Mesenchymal stem cell (in vitro differentiated cells and primary cell): ENCODE results near the gene ATF3.
A peak's percentile ranks its signal among the peaks of the same experiment; 100 is the strongest.

Experiments
- DNase-seq: peaks from one replicate; pipeline ENCODE4 v3.0.0-alpha.2; 2013
- H2AFZ ChIP-seq: one replicate; pipeline ENCODE4 v1.6.1; 2013; ENCODE audit warnings: low read depth, mild to moderate bottlenecking, control low read depth, inconsistent platforms, low read length, moderate library complexity
- H2AK5ac ChIP-seq: 2 replicates; pipeline ENCODE4 v1.6.1; 2013; ENCODE audit warnings: low read length, moderate library complexity, mild to moderate bottlenecking, inconsistent platforms; ENCODE audit not compliant: severe bottlenecking
- H2BK120ac ChIP-seq: one replicate; pipeline ENCODE4 v1.6.1; 2013; ENCODE audit warnings: low read depth, mild to moderate bottlenecking, inconsistent platforms, low read length, moderate library complexity
- H2BK12ac ChIP-seq, 2 experiments: one replicate each; pipeline ENCODE4 v1.6.1; 2013; ENCODE audit warnings: inconsistent platforms in 2 of 2, low read length in 2 of 2, mild to moderate bottlenecking in 2 of 2, moderate library complexity in 2 of 2, control low read depth in 1 of 2
- H2BK15ac ChIP-seq: one replicate; pipeline ENCODE4 v1.6.1; 2013; ENCODE audit warnings: mild to moderate bottlenecking, low read depth, inconsistent platforms; ENCODE audit not compliant: poor library complexity, severe bottlenecking
- H2BK5ac ChIP-seq: 2 replicates; pipeline ENCODE4 v1.6.1; 2013; ENCODE audit warnings: low read depth, mild to moderate bottlenecking, low read length, control low read depth, inconsistent platforms; ENCODE audit not compliant: poor library complexity, severe bottlenecking
- H3K14ac ChIP-seq, 2 experiments: one replicate each; pipeline ENCODE4 v1.6.1; 2013; ENCODE audit warnings: inconsistent platforms in 2 of 2, low read length in 2 of 2, control low read depth in 1 of 2, mild to moderate bottlenecking in 1 of 2, moderate library complexity in 1 of 2
- H3K18ac ChIP-seq, 2 experiments: one replicate each; pipeline ENCODE4 v1.6.1; 2013; ENCODE audit warnings: inconsistent platforms in 2 of 2, low read length in 2 of 2, control low read depth in 1 of 2, low read depth in 1 of 2, mild to moderate bottlenecking in 1 of 2
- H3K23ac ChIP-seq, 2 experiments: one replicate each; pipeline ENCODE4 v1.6.1; 2013; ENCODE audit warnings: inconsistent platforms in 2 of 2, low read length in 2 of 2, mild to moderate bottlenecking in 2 of 2, moderate library complexity in 2 of 2, control low read depth in 1 of 2
- H3K27ac ChIP-seq: 2 replicates; pipeline ENCODE4 v1.5.1; 2013; ENCODE audit warnings: mild to moderate bottlenecking, moderate library complexity, low read length, control low read depth, inconsistent platforms; ENCODE audit not compliant: poor library complexity, severe bottlenecking
- H3K27me3 ChIP-seq, 2 experiments: 2 replicates each; pipeline versions ENCODE4 v1.6.1 to v1.7.0; 2013; ENCODE audit warnings: low read length in 2 of 2, mild to moderate bottlenecking in 2 of 2, moderate library complexity in 2 of 2, control low read depth in 1 of 2, inconsistent platforms in 1 of 2; ENCODE audit not compliant: control insufficient read depth in 1 of 2, insufficient read depth in 1 of 2
- H3K36me3 ChIP-seq, 2 experiments: 2 replicates each; pipeline versions ENCODE4 v1.6.1 to v1.7.0; 2013; ENCODE audit warnings: low read length in 2 of 2, control low read depth in 1 of 2, inconsistent platforms in 1 of 2, low read depth in 1 of 2, mild to moderate bottlenecking in 1 of 2; ENCODE audit not compliant: insufficient read depth in 2 of 2, control insufficient read depth in 1 of 2
- H3K4ac ChIP-seq, 2 experiments: one replicate each; pipeline ENCODE4 v1.6.1; 2013; ENCODE audit warnings: inconsistent platforms in 2 of 2, low read length in 2 of 2, mild to moderate bottlenecking in 2 of 2, moderate library complexity in 2 of 2, control low read depth in 1 of 2, low read depth in 1 of 2
- H3K4me1 ChIP-seq: 2 replicates; pipeline ENCODE4 v1.6.1; 2013; ENCODE audit warnings: low read depth, low read length, control low read depth; ENCODE audit not compliant: control insufficient read depth, insufficient read depth
- H3K4me2 ChIP-seq: 2 replicates; pipeline ENCODE4 v1.6.1; 2013; ENCODE audit warnings: low read length, mild to moderate bottlenecking, inconsistent platforms; ENCODE audit not compliant: poor library complexity, severe bottlenecking
- H3K4me3 ChIP-seq, 2 experiments: 2 replicates each; pipeline versions ENCODE4 v1.5.1 to v1.7.0; 2013; ENCODE audit warnings: low read length in 2 of 2, mild to moderate bottlenecking in 2 of 2, control low read depth in 1 of 2, low read depth in 1 of 2; ENCODE audit not compliant: insufficient read depth in 1 of 2
- H3K79me1 ChIP-seq: replicated peaks from 2 replicates; pipeline ENCODE4 v1.6.1; 2013; ENCODE audit warnings: mild to moderate bottlenecking, control low read depth, low read length, inconsistent platforms; ENCODE audit not compliant: poor library complexity, severe bottlenecking
- H3K9ac ChIP-seq: 2 replicates; pipeline ENCODE4 v1.7.0; 2013; ENCODE audit warnings: mild to moderate bottlenecking, low read length, moderate library complexity
- H3K9me3 ChIP-seq: 2 replicates; pipeline ENCODE4 v1.7.0; 2013; ENCODE audit warnings: mild to moderate bottlenecking, low read length; ENCODE audit not compliant: control insufficient read depth
- H4K8ac ChIP-seq: one replicate; pipeline ENCODE4 v1.6.1; 2013; ENCODE audit warnings: inconsistent platforms, mild to moderate bottlenecking, low read length, moderate library complexity
- H4K91ac ChIP-seq: one replicate; pipeline ENCODE4 v1.6.1; 2013; ENCODE audit warnings: mild to moderate bottlenecking, low read length, inconsistent platforms
- whole genome bisulfite sequencing: methylation state at CpG from one replicate; pipeline ENCODE4 v1.1.7; 2013; ENCODE audit warnings: mixed read lengths; 5-methylcytosine and 5-hydroxymethylcytosine counted together

Gene ATF3

GRCh38 chr1:212609701-212610574 is 1.4 kb downstream of the ATF3 start:
- Histone ChIP-seq H3K4me1 (peaks cover 23% of the 10 kb centered on the region), H2AK5ac (no peak overlapping the region), H4K91ac (no peak overlapping the region), H3K27me3 (peaks cover 32% of the 10 kb centered on the region in 2 experiments), H3K18ac (no peak overlapping the region), H4K8ac (peak overlapping the region; percentile 32), H3K4ac (no peak overlapping the region), H3K27ac (no peak overlapping the region), H3K23ac (peak overlapping the region in 1 of 2 experiments; percentile 100), H3K79me1 (peaks cover 24% of the 10 kb centered on the region), H2BK12ac (peak overlapping the region in 1 of 2 experiments; percentile 31), H3K9ac (peak overlapping the region; percentile 98), H3K36me3 (peaks cover under 1 to 1% of the 10 kb centered on the region in 2 experiments), H2BK120ac (no peak overlapping the region), H2BK15ac (no peak overlapping the region), H2AFZ (no peak overlapping the region), H3K9me3 (no peaks in the 10 kb centered on the region), H3K4me3 (peak overlapping the region; percentile 71 to 90), H3K14ac (no peak overlapping the region), H3K4me2 (peak overlapping the region; percentile 99), H2BK5ac (no peak overlapping the region)
- DNase-seq = peak; percentile 54
- 26% methylated on average over 20 of the region's 20 CpGs for WGBS

GRCh38 chr1:212610575-212610967 is 2.0 kb downstream of the ATF3 start:
- Histone ChIP-seq H3K18ac (no peak overlapping the region), H3K4me2 (no peak overlapping the region), H3K27me3 (peaks cover 25 to 26% of the 10 kb centered on the region in 2 experiments), H2AK5ac (no peak overlapping the region), H4K91ac (no peak overlapping the region), H2BK12ac (no peak overlapping the region), H3K36me3 (peaks cover 5 to 8% of the 10 kb centered on the region in 2 experiments), H3K79me1 (peaks cover 28% of the 10 kb centered on the region), H4K8ac (no peak overlapping the region), H3K4ac (no peak overlapping the region), H3K9ac (peak overlapping the region; percentile 98), H3K14ac (no peak overlapping the region), H3K9me3 (no peaks in the 10 kb centered on the region), H3K23ac (no peak overlapping the region), H3K27ac (no peak overlapping the region), H3K4me3 (peak overlapping the region in 1 of 2 experiments; percentile 90), H3K4me1 (peaks cover 23% of the 10 kb centered on the region), H2BK120ac (no peak overlapping the region), H2AFZ (no peak overlapping the region), H2BK15ac (no peak overlapping the region), H2BK5ac (no peak overlapping the region)
- WGBS = 91% methylated on average over 5 of the region's 5 CpGs
- DNase-seq = peak; percentile 34

GRCh38 chr1:212611000-212611948 is 2.7 kb downstream of the ATF3 start:
- Histone ChIP-seq H3K4me2 (no peak overlapping the region), H2BK120ac (no peak overlapping the region), H3K27ac (no peak overlapping the region), H3K36me3 (peaks cover 5 to 14% of the 10 kb centered on the region in 2 experiments), H3K14ac (no peak overlapping the region), H3K4me1 (peaks cover 23% of the 10 kb centered on the region), H2AK5ac (no peak overlapping the region), H3K23ac (no peak overlapping the region), H2BK15ac (no peak overlapping the region), H3K27me3 (peaks cover 18 to 19% of the 10 kb centered on the region in 2 experiments), H4K8ac (no peak overlapping the region), H4K91ac (no peak overlapping the region), H2AFZ (no peak overlapping the region), H3K79me1 (peaks cover 28% of the 10 kb centered on the region), H3K4ac (no peak overlapping the region), H3K4me3 (peak overlapping the region in 1 of 2 experiments; percentile 90), H2BK5ac (no peak overlapping the region), H3K9me3 (no peaks in the 10 kb centered on the region), H3K18ac (no peak overlapping the region), H3K9ac (peak overlapping the region; percentile 98), H2BK12ac (no peak overlapping the region)
- 87% methylated on average over 2 of the region's 2 CpGs for WGBS
- DNase-seq = peak; percentile 50
